Mesangial cell (primary cell): ENCODE measurements around the gene PCNX2. TPM values are rescaled to one million over a fixed set of nuclear protein-coding genes. Genes with fewer than 3 reads are reported as not detected.

ENCODE experiments used
- total RNA-seq: library from RNA; depleted of rRNA; stranded (reverse); fragments of >200 nt; gene quantifications from 2 replicates; pipeline ENCODE4 v1.2.3, GENCODE V29; 2015

Gene PCNX2, protein sequence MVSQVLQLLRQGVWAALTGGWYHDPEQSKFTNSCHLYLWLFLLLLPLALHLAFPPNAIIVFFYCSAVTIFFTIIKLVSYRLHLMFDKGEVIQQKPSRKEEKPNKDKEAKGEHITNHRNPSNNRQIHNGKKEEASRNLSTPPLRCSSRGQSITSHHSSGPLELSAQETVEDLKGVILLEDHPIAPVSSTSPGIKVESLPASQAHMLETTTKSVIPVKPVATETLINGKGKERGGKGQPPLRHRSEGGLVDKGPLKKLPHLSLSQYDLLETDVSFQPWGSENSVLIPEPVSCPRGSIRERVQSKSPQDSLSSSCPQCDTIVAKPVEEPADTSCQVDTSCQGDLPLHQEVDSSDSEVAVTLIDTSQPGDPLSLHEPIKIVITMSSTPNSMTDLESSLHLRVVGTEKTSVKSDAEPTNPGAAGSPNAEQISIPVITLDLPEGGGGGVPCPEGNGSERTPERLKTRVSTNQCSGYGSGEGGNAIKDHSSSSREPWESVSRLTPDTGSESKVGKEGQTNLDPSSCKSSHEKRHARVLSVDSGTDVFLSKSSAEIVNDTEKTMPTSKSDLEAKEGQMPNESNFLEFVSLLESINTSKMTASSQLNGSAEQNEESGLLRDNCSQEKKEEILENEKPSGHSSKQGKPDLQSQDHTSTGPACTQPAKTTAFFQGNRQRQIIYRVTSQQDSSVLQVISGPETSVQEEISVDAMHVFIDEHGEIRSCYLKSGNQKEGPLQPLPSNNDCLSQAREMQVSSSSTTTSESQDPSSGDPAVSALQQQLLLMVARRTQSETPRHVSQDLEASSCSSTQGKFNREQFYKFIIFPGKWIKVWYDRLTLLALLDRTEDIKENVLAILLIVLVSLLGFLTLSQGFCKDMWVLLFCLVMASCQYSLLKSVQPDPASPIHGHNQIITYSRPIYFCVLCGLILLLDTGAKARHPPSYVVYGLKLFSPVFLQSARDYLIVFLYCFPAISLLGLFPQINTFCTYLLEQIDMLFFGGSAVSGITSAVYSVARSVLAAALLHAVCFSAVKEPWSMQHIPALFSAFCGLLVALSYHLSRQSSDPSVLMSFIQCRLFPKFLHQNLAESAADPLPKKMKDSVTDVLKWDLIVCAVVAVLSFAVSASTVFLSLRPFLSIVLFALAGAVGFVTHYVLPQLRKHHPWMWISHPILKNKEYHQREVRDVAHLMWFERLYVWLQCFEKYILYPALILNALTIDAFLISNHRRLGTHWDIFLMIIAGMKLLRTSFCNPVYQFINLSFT (N-terminal part only)
- 7.7 and 14.5 TPM in 2 replicates for total RNA-seq

DNA sequence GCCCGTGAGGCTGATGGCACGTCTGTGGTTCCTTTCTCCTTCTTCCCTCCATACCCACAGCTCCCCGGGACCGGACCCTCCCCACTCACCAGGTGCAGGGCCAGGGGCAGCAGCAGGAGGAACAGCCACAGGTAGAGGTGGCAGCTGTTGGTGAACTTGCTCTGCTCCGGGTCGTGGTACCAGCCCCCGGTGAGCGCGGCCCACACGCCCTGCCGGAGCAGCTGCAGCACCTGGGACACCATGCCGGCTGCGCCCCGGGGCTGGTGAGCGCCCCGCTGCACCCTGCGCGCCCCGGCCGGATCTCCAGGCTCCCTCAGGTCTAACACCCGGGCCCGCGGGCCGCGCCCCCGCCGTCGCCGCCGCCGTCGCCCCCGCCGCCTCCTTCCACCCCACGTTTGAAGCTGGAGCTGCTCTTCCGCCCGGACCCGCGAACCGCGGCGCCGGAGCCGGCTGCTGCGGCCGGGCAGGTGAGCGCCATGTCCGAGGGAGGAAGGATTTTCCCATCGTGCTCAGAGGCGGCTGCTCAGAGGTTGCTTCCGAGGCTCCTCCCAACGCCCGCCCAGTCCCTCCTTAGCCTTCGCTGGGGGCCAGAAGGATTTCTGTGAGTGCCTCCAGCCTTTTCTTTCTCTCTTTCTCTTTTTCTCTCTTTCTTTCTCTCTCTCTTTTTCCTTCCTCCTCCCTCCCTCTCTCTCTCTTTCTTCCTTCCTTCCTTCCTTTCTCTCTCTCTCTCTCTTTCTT is at the start of gene PCNX2:
Gene PCNX2, minus strand, starts transcription at position 489 of the 738 bp plus-strand sequence. Its CDS starts 247 bp downstream, at position 242.

DNA sequence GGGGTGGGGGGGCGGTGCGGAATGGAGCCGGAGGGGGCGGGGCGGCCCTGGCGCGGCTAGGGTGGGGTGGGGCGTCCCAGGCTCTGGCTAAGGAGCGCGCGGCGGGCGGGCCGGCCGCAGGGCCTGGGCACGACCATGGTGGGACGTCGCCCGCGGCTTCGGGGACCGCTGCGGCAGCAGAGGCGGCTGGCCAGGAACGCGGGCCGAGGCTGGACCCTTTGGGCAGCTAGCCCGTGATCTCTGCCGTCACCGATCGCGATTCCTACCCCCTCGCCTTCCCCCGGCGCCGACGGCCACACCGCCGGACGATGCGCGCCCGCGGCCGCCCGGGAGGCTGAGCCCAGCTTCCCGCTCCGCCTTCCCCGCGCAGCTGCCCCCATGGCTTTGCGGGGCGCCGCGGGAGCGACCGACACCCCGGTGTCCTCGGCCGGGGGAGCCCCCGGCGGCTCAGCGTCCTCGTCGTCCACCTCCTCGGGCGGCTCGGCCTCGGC is 32.2 kb upstream of the PCNX2 start, which contains the start of gene MAP3K21:
Gene MAP3K21, plus strand, starts transcription at position 74 of the 491 bp plus-strand sequence. Its CDS starts 305 bp downstream, at position 379.

DNA sequence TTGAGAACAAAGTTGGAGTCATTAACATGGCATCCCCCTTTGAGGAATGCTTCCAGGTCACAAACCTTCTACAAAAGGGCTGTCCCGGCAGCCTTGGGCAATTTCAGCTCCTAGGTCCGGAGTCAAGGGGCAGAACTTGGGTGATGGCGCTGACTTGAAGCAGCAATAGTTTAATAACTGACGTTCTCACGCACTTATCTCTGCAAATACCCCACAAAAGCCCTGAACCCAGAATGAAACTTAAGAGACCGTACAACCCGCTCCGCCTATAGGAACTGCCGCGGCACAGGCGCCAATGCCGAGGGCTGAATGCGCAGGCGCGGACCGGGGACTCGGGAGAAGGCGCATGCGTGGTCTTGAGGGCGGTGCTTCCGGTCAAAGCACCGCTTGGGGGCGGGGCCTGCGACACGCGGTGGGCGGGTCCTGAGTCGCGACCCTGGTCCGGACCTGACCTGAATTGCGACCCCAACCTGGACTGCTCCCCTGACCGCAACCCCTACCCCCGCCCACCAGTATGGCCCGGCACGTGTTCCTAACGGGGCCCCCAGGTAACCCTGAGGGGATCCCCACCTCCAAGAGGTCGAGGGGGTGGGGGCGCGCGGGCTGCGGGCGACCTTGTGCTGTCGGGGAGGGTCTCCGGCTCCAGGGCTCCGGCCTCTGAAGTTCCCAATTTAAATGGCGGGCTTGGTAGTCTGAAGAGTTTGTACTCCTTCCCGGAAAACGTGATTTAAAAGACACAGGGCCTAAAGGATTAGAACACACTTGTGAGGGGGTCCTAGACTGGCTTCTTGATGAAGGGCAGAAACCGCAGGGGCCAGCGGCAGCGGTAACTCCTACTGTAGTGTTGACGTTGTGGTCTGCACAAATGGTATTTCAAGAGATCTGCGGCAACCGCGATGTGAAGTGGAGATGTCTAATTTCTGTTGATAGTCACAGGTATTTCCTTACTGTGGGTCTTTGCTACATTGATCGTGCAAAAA is 345.0 kb downstream of the PCNX2 start, which contains the start of gene NTPCR:
Gene NTPCR, plus strand, starts transcription at position 415 of the 980 bp plus-strand sequence. Its CDS starts 100 bp downstream, at position 515.

Other genes with a start within 250 kb of the PCNX2 start
- gene MAP3K21, start 32.0 kb upstream of the PCNX2 start, total RNA-seq = 4.1 and 6.6 TPM in 2 replicates